Fibroblast of peridontal ligament (primary cell): ENCODE results near the gene TPRN.

Experiments used
- DNase-seq: peaks from one replicate; pipeline ENCODE4 v3.0.0-alpha.2; 2010; ENCODE audit errors: extremely low read depth

Gene TPRN

GRCh38 chr9:137189297-137190295, 10.9 kb downstream of the TPRN start:
- no peak for DNase-seq

- DNase-seq = peak; percentile 93
Observed at GRCh38 chr9:137188490-137189296, 11.8 kb downstream of the TPRN start, which contains the start of the genes ANAPC2 and SSNA1. Gene ANAPC2 (minus strand): TSS chr9:137188560. CDS start chr9:137188532, 28 bp downstream. Gene SSNA1 (plus strand): TSS chr9:137188676. CDS start chr9:137188727, 51 bp downstream.

- no peak for DNase-seq
Observed at GRCh38 chr9:137188086-137188489, 12.5 kb downstream of the TPRN start.

GRCh38 chr9:137187386-137187785, 13.2 kb downstream of the TPRN start:
- no peak for DNase-seq

- DNase-seq = no peak
Observed at GRCh38 chr9:137186385-137186784, 14.2 kb downstream of the TPRN start.

GRCh38 chr9:137185921-137186320, 14.6 kb downstream of the TPRN start:
- no peak for DNase-seq

- no peak for DNase-seq
Observed at GRCh38 chr9:137184881-137185660, 15.5 kb downstream of the TPRN start.

- no peak for DNase-seq
Observed at GRCh38 chr9:137183980-137184595, 16.5 kb downstream of the TPRN start.

- DNase-seq = no peak
Observed at GRCh38 chr9:137182836-137183235, 17.7 kb downstream of the TPRN start.

GRCh38 chr9:137181680-137182079, 18.9 kb downstream of the TPRN start:
- no peak for DNase-seq

GRCh38 chr9:137180491-137180890, 20.1 kb downstream of the TPRN start:
- no peak for DNase-seq

- no peak for DNase-seq
Observed at GRCh38 chr9:137179761-137180160, 20.8 kb downstream of the TPRN start.

- DNase-seq = no peak
Observed at GRCh38 chr9:137178939-137179630, 21.5 kb downstream of the TPRN start.

- DNase-seq = no peak
Observed at GRCh38 chr9:137178201-137178938, 22.2 kb downstream of the TPRN start.

GRCh38 chr9:137176302-137177182, 24.0 kb downstream of the TPRN start:
- no peak for DNase-seq

- DNase-seq = no peak
Observed at GRCh38 chr9:137175345-137175961, 25.1 kb downstream of the TPRN start.

- DNase-seq = no peak
Observed at GRCh38 chr9:137174722-137175293, 25.7 kb downstream of the TPRN start.
